ENCODE measurements around the gene PDSS2.

DNA sequence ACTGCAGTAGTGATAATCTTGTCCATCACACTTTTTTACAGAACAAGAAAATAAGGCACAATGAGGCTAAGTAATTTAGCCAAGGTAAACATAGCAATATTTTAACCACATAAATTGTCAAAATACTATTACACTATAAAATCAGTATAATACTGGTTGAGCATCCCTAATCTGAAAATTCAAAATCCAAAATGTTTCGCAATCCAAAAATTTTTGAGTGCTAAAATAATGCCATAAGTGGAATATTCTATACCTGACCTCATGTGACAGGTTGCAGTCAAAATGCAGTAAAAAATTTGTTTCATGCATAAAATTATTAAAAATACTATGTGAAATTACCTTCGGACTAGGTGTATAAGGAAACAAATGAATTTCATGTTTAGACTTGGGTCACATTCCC, 101.5 kb downstream of the PDSS2 start:
- TF ChIP-seq, protein P1, sequence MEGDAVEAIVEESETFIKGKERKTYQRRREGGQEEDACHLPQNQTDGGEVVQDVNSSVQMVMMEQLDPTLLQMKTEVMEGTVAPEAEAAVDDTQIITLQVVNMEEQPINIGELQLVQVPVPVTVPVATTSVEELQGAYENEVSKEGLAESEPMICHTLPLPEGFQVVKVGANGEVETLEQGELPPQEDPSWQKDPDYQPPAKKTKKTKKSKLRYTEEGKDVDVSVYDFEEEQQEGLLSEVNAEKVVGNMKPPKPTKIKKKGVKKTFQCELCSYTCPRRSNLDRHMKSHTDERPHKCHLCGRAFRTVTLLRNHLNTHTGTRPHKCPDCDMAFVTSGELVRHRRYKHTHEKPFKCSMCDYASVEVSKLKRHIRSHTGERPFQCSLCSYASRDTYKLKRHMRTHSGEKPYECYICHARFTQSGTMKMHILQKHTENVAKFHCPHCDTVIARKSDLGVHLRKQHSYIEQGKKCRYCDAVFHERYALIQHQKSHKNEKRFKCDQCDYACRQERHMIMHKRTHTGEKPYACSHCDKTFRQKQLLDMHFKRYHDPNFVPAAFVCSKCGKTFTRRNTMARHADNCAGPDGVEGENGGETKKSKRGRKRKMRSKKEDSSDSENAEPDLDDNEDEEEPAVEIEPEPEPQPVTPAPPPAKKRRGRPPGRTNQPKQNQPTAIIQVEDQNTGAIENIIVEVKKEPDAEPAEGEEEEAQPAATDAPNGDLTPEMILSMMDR (IDR thresholded peaks at IDR 0.05), result no peak
- TF ChIP-seq POLR2A (IDR thresholded peaks at IDR 0.05), result no peak

Measured in heart left ventricle (tissue), 13 donors.